Mammary epithelial cell (primary cell): ENCODE data around the gene PROC.

Source experiments
- EZH2 ChIP-seq: IDR thresholded peaks from 2 replicates; pipeline ENCODE4 v1.6.1; 2012; ENCODE audit warnings: low read length, inconsistent platforms, borderline replicate concordance
- TF ChIP-seq, protein P1 (sequence below), 2 donors: IDR thresholded peaks in 1 of 2; conservative IDR thresholded peaks in 1 of 2; 2 replicates each; pipeline ENCODE4 v1.5.1; 2011 to 2012; ENCODE audit warnings: inconsistent platforms in 2 of 2, low read length in 2 of 2, mild to moderate bottlenecking in 2 of 2, control low read depth in 1 of 2, low read depth in 1 of 2; ENCODE audit not compliant: insufficient read depth in 1 of 2; ENCODE audit errors: extremely low read depth in 1 of 2

DNA sequence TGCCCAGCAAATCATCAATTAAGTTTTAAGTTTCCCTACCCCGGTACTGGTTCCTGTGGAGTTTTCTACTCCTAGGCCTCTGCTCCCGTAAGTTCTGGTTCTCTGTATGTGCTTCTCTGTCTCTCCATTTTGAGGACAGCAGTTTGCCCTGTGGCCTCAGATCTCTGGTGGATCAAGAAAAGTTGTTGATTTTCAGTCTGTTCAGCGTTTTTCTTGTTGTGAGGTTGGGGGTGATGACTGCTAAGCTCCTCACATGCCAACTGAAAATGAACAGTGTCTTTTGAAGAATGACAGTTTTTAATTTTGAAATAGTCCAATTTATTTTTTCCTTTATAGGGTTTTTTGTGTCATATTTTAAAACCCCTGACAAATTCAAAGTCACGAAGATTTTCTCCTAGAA, 31.7 kb downstream of the PROC start:
- TF ChIP-seq, protein P1, sequence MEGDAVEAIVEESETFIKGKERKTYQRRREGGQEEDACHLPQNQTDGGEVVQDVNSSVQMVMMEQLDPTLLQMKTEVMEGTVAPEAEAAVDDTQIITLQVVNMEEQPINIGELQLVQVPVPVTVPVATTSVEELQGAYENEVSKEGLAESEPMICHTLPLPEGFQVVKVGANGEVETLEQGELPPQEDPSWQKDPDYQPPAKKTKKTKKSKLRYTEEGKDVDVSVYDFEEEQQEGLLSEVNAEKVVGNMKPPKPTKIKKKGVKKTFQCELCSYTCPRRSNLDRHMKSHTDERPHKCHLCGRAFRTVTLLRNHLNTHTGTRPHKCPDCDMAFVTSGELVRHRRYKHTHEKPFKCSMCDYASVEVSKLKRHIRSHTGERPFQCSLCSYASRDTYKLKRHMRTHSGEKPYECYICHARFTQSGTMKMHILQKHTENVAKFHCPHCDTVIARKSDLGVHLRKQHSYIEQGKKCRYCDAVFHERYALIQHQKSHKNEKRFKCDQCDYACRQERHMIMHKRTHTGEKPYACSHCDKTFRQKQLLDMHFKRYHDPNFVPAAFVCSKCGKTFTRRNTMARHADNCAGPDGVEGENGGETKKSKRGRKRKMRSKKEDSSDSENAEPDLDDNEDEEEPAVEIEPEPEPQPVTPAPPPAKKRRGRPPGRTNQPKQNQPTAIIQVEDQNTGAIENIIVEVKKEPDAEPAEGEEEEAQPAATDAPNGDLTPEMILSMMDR (conservative IDR thresholded peaks at IDR 0.05 in 1 of 2, IDR thresholded peaks at IDR 0.05 in 1 of 2; ENCODE audit: extremely low read depth in 1 of 2, insufficient read depth in 1 of 2, low read depth in 1 of 2, low read length in 2 of 2) = no peak
- TF ChIP-seq EZH2 = no peak
